Epithelial cell of esophagus (primary cell): Measurements from ENCODE around the gene ARPC1B.

ENCODE experiments used
- DNase-seq: peaks from one replicate; pipeline ENCODE4 v3.0.0; 2010; ENCODE audit warnings: low read depth
- H3K4me3 ChIP-seq: 2 replicates; pipeline ENCODE4 v1.5.1; 2011; ENCODE audit warnings: mild to moderate bottlenecking, low read length, control low read depth
- CTCF ChIP-seq: IDR thresholded peaks from 2 replicates; pipeline ENCODE4 v1.5.1; 2011; ENCODE audit warnings: low read depth, mild to moderate bottlenecking, low read length, control low read depth, inconsistent platforms; ENCODE audit not compliant: insufficient read depth; ENCODE audit errors: missing control alignments

Gene ARPC1B

GRCh38 chr7:99380032-99380822 lies 5.7 kb downstream of the ARPC1B start:
- H3K4me3 ChIP-seq: no peak overlapping the region
- TF ChIP-seq CTCF: no peak
- DNase-seq: peak; percentile 50

GRCh38 chr7:99380823-99381663 lies 6.5 kb downstream of the ARPC1B start:
- H3K4me3 ChIP-seq: no peak overlapping the region
- no peak for DNase-seq
- no peak for TF ChIP-seq CTCF

GRCh38 chr7:99381664-99382075 lies 7.1 kb downstream of the ARPC1B start:
- no peak for DNase-seq
- no peak for TF ChIP-seq CTCF
- no peak overlapping the region for H3K4me3 ChIP-seq

- no peak overlapping the region for H3K4me3 ChIP-seq
- TF ChIP-seq CTCF: no peak
- DNase-seq: no peak
Observed at GRCh38 chr7:99383203-99383602, 8.7 kb downstream of the ARPC1B start.

GRCh38 chr7:99383791-99384370 lies 9.4 kb downstream of the ARPC1B start:
- no peak for TF ChIP-seq CTCF
- DNase-seq: no peak
- no peak overlapping the region for H3K4me3 ChIP-seq

- TF ChIP-seq CTCF: no peak
- no peak overlapping the region for H3K4me3 ChIP-seq
- no peak for DNase-seq
Observed at GRCh38 chr7:99384523-99384922, 10.0 kb downstream of the ARPC1B start.
